Measurements from ENCODE around the gene GINS2. TPM values are rescaled to one million over a fixed set of nuclear protein-coding genes. Genes with fewer than 3 reads are reported as not detected.

Gene GINS2
- total RNA-seq, 3 donors from 2014 or later (not counting 1 experiment from before 2014, with no cell fraction given) = 0.73 to 2.6 (median 0.89) TPM

GRCh38 chr16:85679870-85680269 lies 8.9 kb downstream of the GINS2 start:
- no peak overlapping the region for H3K4me3 Mint-ChIP-seq
- H3K36me3 Mint-ChIP-seq = peaks cover 10% of the 10 kb centered on the region
- no peak overlapping the region for H3K27ac ChIP-seq (ENCODE audit: low read length)
- TF ChIP-seq CTCF (IDR thresholded peaks at IDR 0.05) = no peak
- H3K36me3 ChIP-seq (ENCODE audit: control insufficient read depth, insufficient read depth, low read length) = peaks cover 16% of the 10 kb centered on the region
- H3K4me3 ChIP-seq (ENCODE audit: low read length) = no peak overlapping the region
- 94% methylated on average over 6 of the region's 6 CpGs for WGBS (ENCODE audit: insufficient coverage)
- no peaks in the 10 kb centered on the region for H3K27me3 ChIP-seq (ENCODE audit: control insufficient read depth, insufficient read depth, low read length)
- H3K9me3 Mint-ChIP-seq = no peaks in the 10 kb centered on the region
- DNase-seq = no peak
- no peaks in the 10 kb centered on the region for H3K9me3 ChIP-seq (ENCODE audit: control insufficient read depth, insufficient read depth, low read length)
- intact Hi-C loops (cut with micrococcal nuclease) = no loop called here
- H3K27ac Mint-ChIP-seq = peak overlapping the region; percentile 60 to 83
- H3K27me3 Mint-ChIP-seq (ENCODE audit: low read depth in 2 of 2) = no peaks in the 10 kb centered on the region
- H3K4me1 ChIP-seq (ENCODE audit: control insufficient read depth, insufficient read depth, low read length) = no peaks in the 10 kb centered on the region
- no peak for ATAC-seq
- H3K4me1 Mint-ChIP-seq = peaks cover 10 to 28% of the 10 kb centered on the region in 2 donors

GRCh38 chr16:85678821-85679220 lies 9.9 kb downstream of the GINS2 start:
- Histone ChIP-seq H3K27ac (ENCODE audit: low read length) (no peak overlapping the region), H3K27me3 (ENCODE audit: control insufficient read depth, insufficient read depth, low read length) (no peaks in the 10 kb centered on the region), H3K36me3 (ENCODE audit: control insufficient read depth, insufficient read depth, low read length) (peaks cover 26% of the 10 kb centered on the region), H3K4me3 (ENCODE audit: low read length) (no peak overlapping the region), H3K4me1 (ENCODE audit: control insufficient read depth, insufficient read depth, low read length) (no peaks in the 10 kb centered on the region), H3K9me3 (ENCODE audit: control insufficient read depth, insufficient read depth, low read length) (no peaks in the 10 kb centered on the region)
- peak overlapping the region; percentile 60 to 83 for H3K27ac Mint-ChIP-seq
- H3K27me3 Mint-ChIP-seq (ENCODE audit: low read depth in 2 of 2) = no peaks in the 10 kb centered on the region
- no peak for TF ChIP-seq CTCF (IDR thresholded peaks at IDR 0.05)
- intact Hi-C loops (cut with micrococcal nuclease) = no loop called here
- WGBS (ENCODE audit: insufficient coverage) = 97% methylated on average over 5 of the region's 5 CpGs
- H3K4me3 Mint-ChIP-seq = no peak overlapping the region
- H3K9me3 Mint-ChIP-seq = no peaks in the 10 kb centered on the region
- ATAC-seq = no peak
- DNase-seq = no peak
- peaks cover 15% of the 10 kb centered on the region for H3K36me3 Mint-ChIP-seq
- peaks cover 10 to 30% of the 10 kb centered on the region in 2 donors for H3K4me1 Mint-ChIP-seq

- intact Hi-C loops (cut with micrococcal nuclease) = no loop called here
- Mint-ChIP-seq H3K4me1 (peaks cover 10 to 30% of the 10 kb centered on the region in 2 donors), H3K4me3 (no peak overlapping the region), H3K9me3 (no peaks in the 10 kb centered on the region), H3K27me3 (ENCODE audit: low read depth in 2 of 2) (no peaks in the 10 kb centered on the region), H3K36me3 (peaks cover 15% of the 10 kb centered on the region), H3K27ac (no peak overlapping the region)
- no peak overlapping the region for H3K27ac ChIP-seq (ENCODE audit: low read length)
- H3K9me3 ChIP-seq (ENCODE audit: control insufficient read depth, insufficient read depth, low read length) = no peaks in the 10 kb centered on the region
- H3K36me3 ChIP-seq (ENCODE audit: control insufficient read depth, insufficient read depth, low read length) = peaks cover 34% of the 10 kb centered on the region
- no peak for TF ChIP-seq CTCF (IDR thresholded peaks at IDR 0.05)
- no peak for DNase-seq
- H3K4me1 ChIP-seq (ENCODE audit: control insufficient read depth, insufficient read depth, low read length) = no peaks in the 10 kb centered on the region
- ATAC-seq = no peak
- H3K4me3 ChIP-seq (ENCODE audit: low read length) = no peak overlapping the region
- no peaks in the 10 kb centered on the region for H3K27me3 ChIP-seq (ENCODE audit: control insufficient read depth, insufficient read depth, low read length)
- 94% methylated on average over 8 of the region's 8 CpGs for WGBS (ENCODE audit: insufficient coverage)
Observed at GRCh38 chr16:85678016-85678415, 10.7 kb downstream of the GINS2 start.

GRCh38 chr16:85677383-85677967 lies 11.3 kb downstream of the GINS2 start:
- DNase-seq (no peak), ATAC-seq (no peak)
- H3K27ac Mint-ChIP-seq = peak overlapping the region in 1 of 2 donors; percentile 34
- H3K9me3 Mint-ChIP-seq = no peaks in the 10 kb centered on the region
- H3K4me1 ChIP-seq (ENCODE audit: control insufficient read depth, insufficient read depth, low read length) = no peaks in the 10 kb centered on the region
- no peak overlapping the region for H3K4me3 Mint-ChIP-seq
- no peaks in the 10 kb centered on the region for H3K27me3 Mint-ChIP-seq (ENCODE audit: low read depth in 2 of 2)
- no peak overlapping the region for H3K27ac ChIP-seq (ENCODE audit: low read length)
- peaks cover 39% of the 10 kb centered on the region for H3K36me3 ChIP-seq (ENCODE audit: control insufficient read depth, insufficient read depth, low read length)
- no peak for TF ChIP-seq CTCF (IDR thresholded peaks at IDR 0.05)
- no peaks in the 10 kb centered on the region for H3K27me3 ChIP-seq (ENCODE audit: control insufficient read depth, insufficient read depth, low read length)
- H3K9me3 ChIP-seq (ENCODE audit: control insufficient read depth, insufficient read depth, low read length) = no peaks in the 10 kb centered on the region
- H3K36me3 Mint-ChIP-seq = peaks cover 15% of the 10 kb centered on the region
- no peak overlapping the region for H3K4me3 ChIP-seq (ENCODE audit: low read length)
- WGBS (ENCODE audit: insufficient coverage) = 94% methylated on average over 6 of the region's 6 CpGs
- peaks cover 10 to 30% of the 10 kb centered on the region in 2 donors for H3K4me1 Mint-ChIP-seq
- intact Hi-C loops (cut with micrococcal nuclease) = no loop called here

Measured in natural killer cell (primary cell).